ENCODE results near the gene DCTD.

DNA sequence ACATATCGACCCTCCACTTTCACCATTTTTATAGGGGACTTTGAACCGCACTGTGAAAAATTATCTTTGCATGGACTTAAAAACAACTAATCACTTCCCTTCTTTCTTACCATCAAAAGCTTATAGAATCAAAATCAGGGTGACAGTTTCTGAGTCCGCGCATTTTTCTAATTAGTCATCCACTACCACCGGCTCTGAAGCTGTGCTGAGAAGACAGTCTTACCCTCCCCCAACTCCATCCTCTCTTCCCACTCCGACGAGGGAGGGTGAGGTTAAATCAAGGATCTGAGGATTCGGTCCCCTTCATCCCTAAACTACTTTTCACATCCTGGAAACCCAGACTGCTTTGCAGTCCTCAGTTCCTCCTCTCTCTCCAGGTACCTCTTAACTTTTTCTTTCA lies 4.2 kb downstream of the DCTD start:
- TF ChIP-seq POLR2A (IDR thresholded peaks at IDR 0.05; ENCODE audit: low read length): no peak
- no peak for TF ChIP-seq GATA1 (IDR thresholded peaks at IDR 0.05; ENCODE audit: low read depth, low read length)
